ENCODE data around the gene A1BG. TPM values are rescaled to one million over a fixed set of nuclear protein-coding genes. Genes with fewer than 3 reads are reported as not detected.

The A1BG gene
- total RNA-seq, 2 experiments from 2014 or later: 26.9 to 47.2 TPM

GRCh38 chr19:58366585-58367430 lies 13.5 kb upstream of the A1BG start:
- H3K36me3 ChIP-seq (ENCODE audit: insufficient read depth, low read length): no peaks in the 10 kb centered on the region
- DNase-seq (ENCODE audit: low spot score): no peak
- POLR2A ChIA-PET: no interaction called here
- intact Hi-C loops (cut with micrococcal nuclease; ENCODE audit: unreplicated experiment): no loop called here
- H3K4me3 ChIP-seq (ENCODE audit: low read depth, low read length, poor library complexity, severe bottlenecking): no peak overlapping the region
- no peak overlapping the region for H3K4me2 ChIP-seq (ENCODE audit: low read length)
- no peaks in the 10 kb centered on the region for H4K20me1 ChIP-seq (ENCODE audit: insufficient read depth, low read length)
- BruUV-seq (replicated peaks): no TSS peak
- no peak overlapping the region for H2AFZ ChIP-seq (ENCODE audit: low read length)
- no peaks in the 10 kb centered on the region for H3K9me2 ChIP-seq (ENCODE audit: insufficient read depth, low read length)
- TF ChIP-seq CTCF (conservative IDR thresholded peaks at IDR 0.05; ENCODE audit: low read length) (peak; percentile 29; the same call in 1 of the 2 replicates), EZH2phosphoT487 (IDR thresholded peaks at IDR 0.05; ENCODE audit: borderline replicate concordance, low read depth, low read length) (no peak)
- H3K27ac ChIP-seq (ENCODE audit: low read depth, low read length, poor library complexity, severe bottlenecking): no peak overlapping the region
- peaks cover 11% of the 10 kb centered on the region for H3K4me1 ChIP-seq (ENCODE audit: insufficient read depth, low read length, poor library complexity, severe bottlenecking)
- no peaks in the 10 kb centered on the region for H3K9me3 ChIP-seq (ENCODE audit: low read length)
- H3K79me2 ChIP-seq (ENCODE audit: insufficient read depth, low read depth, low read length): no peaks in the 10 kb centered on the region
- CTCF ChIA-PET (ENCODE audit: unreplicated experiment): no interaction called here

GRCh38 chr19:58364146-58364545 lies 10.9 kb upstream of the A1BG start:
- no peaks in the 10 kb centered on the region for H3K79me2 ChIP-seq (ENCODE audit: insufficient read depth, low read depth, low read length)
- no peaks in the 10 kb centered on the region for H4K20me1 ChIP-seq (ENCODE audit: insufficient read depth, low read length)
- no peak overlapping the region for H3K4me3 ChIP-seq (ENCODE audit: low read depth, low read length, poor library complexity, severe bottlenecking)
- peaks cover 18% of the 10 kb centered on the region for H3K4me1 ChIP-seq (ENCODE audit: insufficient read depth, low read length, poor library complexity, severe bottlenecking)
- no peaks in the 10 kb centered on the region for H3K9me3 ChIP-seq (ENCODE audit: low read length)
- H3K4me2 ChIP-seq (ENCODE audit: low read length): no peak overlapping the region
- intact Hi-C loops (cut with micrococcal nuclease; ENCODE audit: unreplicated experiment): no loop called here
- H3K27ac ChIP-seq (ENCODE audit: low read depth, low read length, poor library complexity, severe bottlenecking): no peak overlapping the region
- H2AFZ ChIP-seq (ENCODE audit: low read length): 0 out of 2 replicates have a peak overlapping the region, but pooled peaks have one; percentile 40
- no peaks in the 10 kb centered on the region for H3K9me2 ChIP-seq (ENCODE audit: insufficient read depth, low read length)
- ChIA-PET POLR2A (interaction anchor here (0.7 to 3.0 kb wide), 3 partner anchors 10 to 17 kb away, joined by 3 to 21 read pairs (median 4); no protein-coding TSS in a partner anchor), CTCF (ENCODE audit: unreplicated experiment) (interaction anchor here (0.5 kb wide), 1 partner anchor 106 kb away, joined by 4 read pairs; no protein-coding TSS in a partner anchor)
- BruUV-seq (replicated peaks): no TSS peak
- TF ChIP-seq CTCF (conservative IDR thresholded peaks at IDR 0.05; ENCODE audit: low read length): no peak
- no peak for TF ChIP-seq EZH2phosphoT487 (IDR thresholded peaks at IDR 0.05; ENCODE audit: borderline replicate concordance, low read depth, low read length)
- H3K36me3 ChIP-seq (ENCODE audit: insufficient read depth, low read length): no peaks in the 10 kb centered on the region
- peak; percentile 37 for DNase-seq (ENCODE audit: low spot score)

All from OCI-LY7 (cell line).